Caco-2 (cell line): Measurements from ENCODE around the gene ACER1. TPM values are rescaled to one million over a fixed set of nuclear protein-coding genes. Genes with fewer than 3 reads are reported as not detected.
A peak's percentile ranks its signal among the peaks of the same experiment; 100 is the strongest.

Experiments used
- Bru-seq: library from RNA; stranded (reverse); fragments of 400-500 nt; gene quantifications from one replicate; lab custom pipeline; 2021; lab: Mats Ljungman, UMichigan
- BruChase-seq, 2 experiments: library from RNA; stranded (reverse); fragments of 400-500 nt; gene quantifications; one replicate each; lab custom pipeline; 2021; lab: Mats Ljungman, UMichigan
- BruUV-seq: library from RNA; stranded (reverse); fragments of 400-500 nt; replicated peaks from 2 replicates; lab custom pipeline; 2021; lab: Mats Ljungman, UMichigan
- CTCF ChIA-PET: fragments of 300-600 bp; sonication (Branson Sonifier 250); formaldehyde crosslinking; loops from one replicate; lab custom pipeline; 2022; ENCODE audit warnings: antibody characterized with exemption; lab: Charles Lee
- POLR2A ChIA-PET: fragments of 300-600 bp; sonication (Branson Sonifier 250); formaldehyde crosslinking; loops from one replicate; lab custom pipeline; 2022; ENCODE audit warnings: antibody characterized with exemption; lab: Charles Lee
- DNase-seq, 2 experiments: peaks; one replicate each; pipeline versions ENCODE4 v3.0.0 to v3.0.0-alpha.2; 2020 to 2022
- H3K27me3 ChIP-seq: replicated peaks from 2 replicates; pipeline ENCODE4 v1.6.0; 2011; ENCODE audit warnings: low read length; ENCODE audit not compliant: control insufficient read depth, insufficient read depth
- H3K36me3 ChIP-seq: 2 replicates; pipeline ENCODE4 v1.5.1; 2011; ENCODE audit warnings: low read length; ENCODE audit not compliant: control insufficient read depth, insufficient read depth
- H3K4me1 ChIP-seq: fragments of 250-450 bp; sonication (Bioruptor Pico); 2 replicates; pipeline ENCODE4 v1.5.1; 2020; ENCODE audit warnings: mild to moderate bottlenecking
- H3K4me3 ChIP-seq: 2 replicates; pipeline ENCODE4 v1.5.1; 2011; ENCODE audit warnings: low read depth, mild to moderate bottlenecking, control low read depth, low read length
- H3K9me3 ChIP-seq: fragments of 250-450 bp; sonication (Bioruptor Pico); 2 replicates; pipeline ENCODE4 v1.5.1; 2020; ENCODE audit warnings: mild to moderate bottlenecking, moderate library complexity
- H3K27ac Mint-ChIP-seq: one replicate; pipeline ENCODE4 v1.8.0; 2022; ENCODE audit warnings: mixed read lengths; ENCODE audit not compliant: unreplicated experiment
- H3K27me3 Mint-ChIP-seq: one replicate; pipeline ENCODE4 v1.8.0; 2022; ENCODE audit warnings: mixed read lengths; ENCODE audit not compliant: insufficient read depth, unreplicated experiment
- H3K36me3 Mint-ChIP-seq: one replicate; pipeline ENCODE4 v1.8.0; 2022; ENCODE audit warnings: mild to moderate bottlenecking, mixed read lengths; ENCODE audit not compliant: insufficient read depth, unreplicated experiment
- H3K4me1 Mint-ChIP-seq: one replicate; pipeline ENCODE4 v1.8.0; 2022; ENCODE audit warnings: low read depth, mixed read lengths; ENCODE audit not compliant: unreplicated experiment
- H3K4me3 Mint-ChIP-seq: one replicate; pipeline ENCODE4 v1.8.0; 2022; ENCODE audit warnings: mild to moderate bottlenecking, moderate library complexity, mixed read lengths; ENCODE audit not compliant: unreplicated experiment
- H3K9me3 Mint-ChIP-seq: one replicate; pipeline ENCODE4 v1.8.0; 2022; ENCODE audit warnings: mixed read lengths; ENCODE audit not compliant: unreplicated experiment
- CTCF ChIP-seq, 2 experiments: fragments of 200-600 bp in 1 of 2; IDR thresholded peaks; 1 replicate in 1 of 2; 2 replicates in 1 of 2; pipeline versions ENCODE4 v1.5.1 to v1.8.0; 2011 to 2022; ENCODE audit warnings: antibody characterized with exemption in 1 of 2, control low read depth in 1 of 2, inconsistent platforms in 1 of 2, low read depth in 1 of 2, low read length in 1 of 2, mild to moderate bottlenecking in 1 of 2, moderate library complexity in 1 of 2; ENCODE audit not compliant: insufficient read depth in 1 of 2, severe bottlenecking in 1 of 2, unreplicated experiment in 1 of 2
- intact Hi-C: fragments of 100-400 bp; cut with micrococcal nuclease; formaldehyde crosslinking; loops from one replicate; pipeline ENCODE4 v1.10.0; 2022; ENCODE audit not compliant: unreplicated experiment
- long read RNA-seq: library from polyadenylated mRNA; stranded (forward); transcript quantifications from one replicate; pipeline ENCODE4 v2.0.0, GENCODE V29; 2022
- total RNA-seq: library from RNA; stranded (reverse); gene quantifications from 2 replicates; pipeline ENCODE4 v1.2.3, GENCODE V29; 2022

The ACER1 gene
- total RNA-seq: not detected in 2 replicates
- not detected for Bru-seq, nascent RNA
- BruChase-seq, experiment 1, labeled RNA remaining after a 2-hour chase: percentile 6 among the genes with signal in this experiment
- percentile 1 among the genes with signal in this experiment for BruChase-seq, experiment 2, labeled RNA remaining after a 6-hour chase
- long read RNA-seq: 0 reads

- no peak within 1 kb of the TSS for H3K4me3 ChIP-seq
- no peaks in the 10 kb centered on the region for H3K36me3 ChIP-seq
- H3K36me3 Mint-ChIP-seq: no peaks in the 10 kb centered on the region
- H3K27ac Mint-ChIP-seq: no peak within 1 kb of the TSS
- H3K27me3 ChIP-seq: no peaks in the 10 kb centered on the region
- POLR2A ChIA-PET: no interaction called here
- H3K9me3 Mint-ChIP-seq: no peaks in the 10 kb centered on the region
- intact Hi-C loops: no loop called here
- no TSS peak for BruUV-seq
- H3K4me1 ChIP-seq: no peaks in the 10 kb centered on the region
- CTCF ChIA-PET: interaction anchor here (0.9 kb wide), 1 partner anchor 346 kb away, joined by 3 read pairs; no protein-coding TSS in a partner anchor
- no peak within 1 kb of the TSS for H3K4me3 Mint-ChIP-seq
- no peak for TF ChIP-seq CTCF (IDR thresholded peaks at IDR 0.05; ENCODE audit: insufficient read depth in 1 of 2, low read depth in 1 of 2, low read length in 1 of 2, severe bottlenecking in 1 of 2, unreplicated experiment in 1 of 2)
- no peaks in the 10 kb centered on the region for H3K27me3 Mint-ChIP-seq
- DNase-seq: peak in 1 of 2 experiments; percentile 5
- H3K9me3 ChIP-seq: no peaks in the 10 kb centered on the region
- H3K4me1 Mint-ChIP-seq: no peaks in the 10 kb centered on the region
Observed at GRCh38 chr19:6333439-6333838, at the start of gene ACER1. Gene ACER1, minus strand, starts transcription at chr19:6333612. Its CDS starts 61 bp downstream, at chr19:6333551.

GRCh38 chr19:6383188-6383587 lies 49.8 kb upstream of the ACER1 start:
- Mint-ChIP-seq H3K4me1 (no peaks in the 10 kb centered on the region), H3K4me3 (no peak overlapping the region), H3K36me3 (peaks cover 95% of the 10 kb centered on the region), H3K27me3 (no peaks in the 10 kb centered on the region), H3K27ac (no peak overlapping the region), H3K9me3 (no peaks in the 10 kb centered on the region)
- CTCF ChIA-PET: interaction anchor here (1.2 kb wide), 1 partner anchor 11 kb away, joined by 3 read pairs; the partner anchor contains the start of gene ALKBH7
- no peak for DNase-seq
- no TSS peak for BruUV-seq
- peaks cover 9% of the 10 kb centered on the region for H3K4me1 ChIP-seq
- H3K4me3 ChIP-seq: no peak overlapping the region
- POLR2A ChIA-PET: no interaction called here
- TF ChIP-seq CTCF (IDR thresholded peaks at IDR 0.05; ENCODE audit: insufficient read depth in 1 of 2, low read depth in 1 of 2, low read length in 1 of 2, severe bottlenecking in 1 of 2, unreplicated experiment in 1 of 2): no peak
- no peaks in the 10 kb centered on the region for H3K9me3 ChIP-seq
- no peaks in the 10 kb centered on the region for H3K27me3 ChIP-seq
- intact Hi-C loops: no loop called here
- H3K36me3 ChIP-seq: peaks cover 2% of the 10 kb centered on the region

GRCh38 chr19:6381030-6381750 lies 47.8 kb upstream of the ACER1 start:
- no peaks in the 10 kb centered on the region for H3K27me3 Mint-ChIP-seq
- Histone ChIP-seq H3K9me3 (no peaks in the 10 kb centered on the region), H3K27me3 (no peaks in the 10 kb centered on the region), H3K4me1 (peaks cover 17% of the 10 kb centered on the region), H3K36me3 (no peaks in the 10 kb centered on the region; the same call in none of the 2 replicates), H3K4me3 (no peak overlapping the region)
- POLR2A ChIA-PET: no interaction called here
- DNase-seq: no peak
- H3K4me3 Mint-ChIP-seq: no peak overlapping the region
- no TSS peak for BruUV-seq
- intact Hi-C loops: no loop called here
- CTCF ChIA-PET: no interaction called here
- no peak for TF ChIP-seq CTCF (IDR thresholded peaks at IDR 0.05; ENCODE audit: insufficient read depth in 1 of 2, low read depth in 1 of 2, low read length in 1 of 2, severe bottlenecking in 1 of 2, unreplicated experiment in 1 of 2)
- no peaks in the 10 kb centered on the region for H3K9me3 Mint-ChIP-seq
- no peaks in the 10 kb centered on the region for H3K4me1 Mint-ChIP-seq
- H3K36me3 Mint-ChIP-seq: peaks cover 88% of the 10 kb centered on the region
- H3K27ac Mint-ChIP-seq: no peak overlapping the region
